Measurements from ENCODE around the gene CFHR5.

GRCh38 chr1:196970182-196970581, 7.2 kb upstream of the CFHR5 start:
- TF ChIP-seq CTCF (IDR thresholded peaks at IDR 0.05) (no peak), ZFX (IDR thresholded peaks at IDR 0.05; ENCODE audit: borderline replicate concordance) (no peak)

Measured in 22Rv1 (cell line).